GM12865 (cell line): Measurements from ENCODE around the gene ZNF398.

Experiments used
- DNase-seq: peaks from one replicate; pipeline ENCODE4 v3.0.0; 2010; ENCODE audit warnings: low read depth
- H3K4me3 ChIP-seq: 2 replicates; pipeline ENCODE4 v1.5.1; 2011; ENCODE audit warnings: mild to moderate bottlenecking, low read depth, low read length, control low read depth
- CTCF ChIP-seq: IDR thresholded peaks from 2 replicates; pipeline ENCODE4 v1.5.1; 2011; ENCODE audit warnings: low read length, control low read depth, low read depth, inconsistent platforms; ENCODE audit not compliant: insufficient read depth; ENCODE audit errors: missing control alignments

The ZNF398 gene

GRCh38 chr7:149207324-149208035 lies 60.2 kb downstream of the ZNF398 start:
- H3K4me3 ChIP-seq, result no peak overlapping the region
- no peak for TF ChIP-seq CTCF
- no peak for DNase-seq

GRCh38 chr7:149209518-149210269 lies 62.4 kb downstream of the ZNF398 start:
- no peak overlapping the region for H3K4me3 ChIP-seq
- peak; percentile 75 for TF ChIP-seq CTCF
- peak; percentile 79 for DNase-seq

GRCh38 chr7:149210551-149210950 lies 63.3 kb downstream of the ZNF398 start:
- TF ChIP-seq CTCF, result no peak
- no peak for DNase-seq
- H3K4me3 ChIP-seq, result no peak overlapping the region

- no peak for TF ChIP-seq CTCF
- no peak for DNase-seq
- no peak overlapping the region for H3K4me3 ChIP-seq
Measured at GRCh38 chr7:149214020-149214720, 66.9 kb downstream of the ZNF398 start.

- H3K4me3 ChIP-seq, result no peak overlapping the region
- DNase-seq, result no peak
- no peak for TF ChIP-seq CTCF
Measured at GRCh38 chr7:149216402-149216801, 69.1 kb downstream of the ZNF398 start.

GRCh38 chr7:149217570-149217969 lies 70.3 kb downstream of the ZNF398 start:
- DNase-seq, result no peak
- TF ChIP-seq CTCF, result no peak
- no peak overlapping the region for H3K4me3 ChIP-seq
